ENCODE data around the gene ALDH3B1.

The ALDH3B1 gene

GRCh38 chr11:68027667-68028066, 17.5 kb downstream of the ALDH3B1 start:
- in situ Hi-C loops (cut with MboI; ENCODE audit: low sequenced_read_pairs), result no loop called here

DNA sequence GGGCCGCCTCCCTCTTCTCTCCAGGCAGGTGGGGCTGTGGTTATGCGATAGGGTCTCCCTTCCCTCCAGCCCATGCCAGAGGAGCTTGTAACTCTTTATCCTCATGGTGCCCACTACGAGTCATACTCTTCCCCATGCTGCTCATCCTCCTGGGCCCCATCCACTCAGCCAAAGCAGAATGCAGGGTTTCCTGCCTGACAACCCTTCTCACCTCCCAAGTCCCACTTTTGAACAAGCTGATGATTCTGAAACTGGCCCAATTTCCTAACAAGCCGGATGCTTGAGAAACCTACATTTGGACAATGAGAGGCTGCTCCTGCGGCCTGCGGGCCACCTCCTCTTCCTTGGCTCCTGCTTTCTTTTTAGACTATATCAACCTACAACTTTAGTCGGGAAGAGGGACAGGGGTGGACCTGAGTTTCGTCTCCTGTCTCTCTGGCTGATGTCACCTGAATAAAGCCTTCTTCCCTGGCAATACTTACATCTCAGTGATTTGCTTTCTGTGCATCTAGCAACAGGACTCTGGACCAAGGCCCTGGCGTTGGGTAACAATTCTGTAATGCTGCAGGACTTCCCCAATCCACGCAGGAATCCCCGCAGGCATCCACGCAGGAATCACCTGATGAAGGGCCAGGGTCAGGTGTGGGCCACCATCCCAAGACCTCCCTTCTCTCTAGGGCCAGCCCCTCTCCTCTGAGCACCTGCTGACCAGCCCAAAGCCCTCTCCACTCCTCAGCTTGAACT, 18.8 kb downstream of the ALDH3B1 start:
- in situ Hi-C loops (cut with MboI; ENCODE audit: low sequenced_read_pairs), result no loop called here

DNA sequence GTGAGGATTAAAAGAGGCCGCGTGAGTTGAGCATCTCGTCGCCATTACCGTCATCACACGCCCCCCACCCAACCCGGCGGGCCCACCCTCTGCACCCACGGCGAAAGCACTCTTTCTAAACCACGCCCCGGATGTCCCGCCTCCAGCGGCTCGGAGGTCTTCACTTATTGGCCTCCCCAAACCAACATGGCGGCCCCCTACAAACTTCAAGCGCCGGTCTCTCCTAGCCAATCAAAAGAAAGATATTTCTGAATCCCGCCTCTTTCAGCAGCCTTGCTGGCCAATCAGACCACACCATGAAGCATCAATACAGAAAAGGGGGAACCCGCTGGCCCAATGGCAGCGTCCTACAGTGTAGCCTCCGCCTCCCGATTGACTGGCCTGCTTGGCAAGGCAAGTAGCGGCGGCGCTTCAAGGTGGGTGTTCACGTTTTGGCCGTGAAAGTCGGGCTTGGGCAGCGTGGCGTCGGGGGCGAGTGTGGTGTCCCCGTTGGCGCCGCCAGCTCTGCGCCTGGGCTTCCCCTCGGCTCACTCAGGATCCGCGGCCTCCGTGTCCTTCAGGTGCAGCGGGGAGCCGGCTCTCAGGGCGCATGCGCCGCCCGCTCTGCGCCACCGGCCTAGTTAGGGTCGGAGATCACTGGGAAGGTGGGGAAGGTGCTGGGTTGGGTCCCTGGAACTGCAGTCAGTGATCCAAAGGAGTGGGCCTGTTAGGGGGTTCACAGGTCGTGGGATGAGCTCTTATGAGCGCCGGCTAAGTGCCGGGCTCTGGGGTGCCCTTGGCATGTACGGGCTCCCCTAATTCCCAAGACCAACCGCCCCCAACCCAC, 20.4 kb downstream of the ALDH3B1 start, which contains the start of gene NDUFS8:
Gene NDUFS8, plus strand, starts transcription at position 364 of the 826 bp plus-strand sequence. CDS start 1,471 bp downstream, outside the sequence.
- in situ Hi-C loops (cut with MboI; ENCODE audit: low sequenced_read_pairs), result no loop called here

DNA sequence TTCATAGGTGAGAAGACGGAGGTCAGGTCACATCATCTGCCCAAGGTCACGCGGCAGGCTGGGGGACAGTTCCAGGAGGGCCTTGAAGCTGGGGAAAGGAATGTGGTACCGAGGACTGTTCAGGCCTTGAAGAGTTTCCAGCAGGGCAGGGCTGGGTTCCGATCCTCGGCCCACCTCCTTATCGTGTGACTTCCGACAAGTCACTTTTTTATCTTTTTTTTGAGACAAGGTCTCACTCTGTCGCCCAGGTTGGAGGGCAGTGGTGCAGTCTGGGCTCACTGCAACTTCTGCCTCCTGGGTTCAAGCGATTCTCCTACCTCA, 21.0 kb downstream of the ALDH3B1 start:
- in situ Hi-C loops (cut with MboI; ENCODE audit: low sequenced_read_pairs), result no loop called here

DNA sequence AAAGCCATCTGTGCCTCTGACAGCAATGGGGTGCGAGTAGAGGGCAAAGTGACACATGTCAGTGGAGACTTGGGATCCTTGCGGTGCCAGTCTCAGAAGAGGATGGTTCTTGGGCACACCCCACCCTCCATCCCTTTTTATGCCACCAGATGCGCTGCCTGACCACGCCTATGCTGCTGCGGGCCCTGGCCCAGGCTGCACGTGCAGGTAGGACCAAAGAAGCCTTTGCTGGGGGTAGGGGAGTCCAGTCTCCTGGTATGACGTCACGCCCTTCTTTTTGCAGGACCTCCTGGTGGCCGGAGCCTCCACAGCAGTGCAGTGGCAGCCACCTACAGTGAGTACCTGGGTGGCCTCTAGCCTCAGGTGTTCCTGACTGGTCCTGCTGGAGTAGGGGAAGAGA, 21.9 kb downstream of the ALDH3B1 start:
- in situ Hi-C loops (cut with MboI; ENCODE audit: low sequenced_read_pairs), result no loop called here

DNA sequence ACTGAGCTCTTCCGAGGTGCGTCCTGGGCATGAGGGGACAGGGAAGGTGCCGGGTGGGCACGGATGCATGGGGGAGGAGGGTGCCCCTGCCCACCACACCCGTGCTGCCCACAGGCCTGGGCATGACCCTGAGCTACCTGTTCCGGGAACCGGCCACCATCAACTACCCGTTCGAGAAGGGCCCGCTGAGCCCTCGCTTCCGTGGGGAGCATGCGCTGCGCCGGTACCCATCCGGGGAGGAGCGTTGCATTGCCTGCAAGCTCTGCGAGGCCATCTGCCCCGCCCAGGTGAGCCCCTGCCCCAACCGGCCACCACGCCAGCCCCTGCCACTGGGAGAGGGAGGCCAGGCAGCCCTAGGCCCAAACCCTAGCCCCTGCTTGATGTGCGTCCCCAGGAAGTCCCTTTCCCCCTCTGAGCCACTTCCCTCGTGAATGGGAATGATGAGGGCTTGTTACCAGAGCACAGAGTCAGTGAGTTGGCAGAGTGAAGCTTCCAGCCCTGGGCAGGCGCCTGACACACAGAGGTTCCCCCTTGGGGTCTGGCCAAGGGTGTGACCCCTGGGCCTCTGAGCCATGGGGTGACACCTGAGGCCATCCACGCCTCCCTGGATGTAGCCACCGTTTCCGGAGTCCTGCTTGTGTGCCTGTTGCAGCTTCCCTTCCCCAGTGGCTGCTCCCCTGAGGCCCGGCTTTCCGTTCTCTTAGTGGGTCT, 23.0 kb downstream of the ALDH3B1 start:
- in situ Hi-C loops (cut with MboI; ENCODE audit: low sequenced_read_pairs), result no loop called here

DNA sequence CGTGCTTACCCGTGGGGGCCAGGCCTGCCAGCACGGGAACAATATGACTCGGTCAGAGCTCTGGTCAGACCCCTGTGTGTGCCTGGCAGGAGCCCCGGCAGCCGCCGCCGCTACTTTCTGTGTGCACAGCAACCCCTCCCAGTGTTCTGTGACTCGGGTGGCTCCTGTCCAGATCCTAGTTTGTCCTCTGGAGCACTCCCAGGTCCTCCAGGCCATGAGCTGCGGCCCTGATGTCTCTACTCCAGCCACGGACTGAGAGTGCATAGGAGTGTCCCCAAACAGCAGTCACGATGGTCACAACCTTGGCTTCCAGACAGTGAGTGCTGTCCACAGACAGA, 23.6 kb downstream of the ALDH3B1 start:
- in situ Hi-C loops (cut with MboI; ENCODE audit: low sequenced_read_pairs), result no loop called here

- in situ Hi-C loops (cut with MboI; ENCODE audit: low sequenced_read_pairs), result no loop called here
Observed at GRCh38 chr11:68035266-68035876, 25.2 kb downstream of the ALDH3B1 start.

DNA sequence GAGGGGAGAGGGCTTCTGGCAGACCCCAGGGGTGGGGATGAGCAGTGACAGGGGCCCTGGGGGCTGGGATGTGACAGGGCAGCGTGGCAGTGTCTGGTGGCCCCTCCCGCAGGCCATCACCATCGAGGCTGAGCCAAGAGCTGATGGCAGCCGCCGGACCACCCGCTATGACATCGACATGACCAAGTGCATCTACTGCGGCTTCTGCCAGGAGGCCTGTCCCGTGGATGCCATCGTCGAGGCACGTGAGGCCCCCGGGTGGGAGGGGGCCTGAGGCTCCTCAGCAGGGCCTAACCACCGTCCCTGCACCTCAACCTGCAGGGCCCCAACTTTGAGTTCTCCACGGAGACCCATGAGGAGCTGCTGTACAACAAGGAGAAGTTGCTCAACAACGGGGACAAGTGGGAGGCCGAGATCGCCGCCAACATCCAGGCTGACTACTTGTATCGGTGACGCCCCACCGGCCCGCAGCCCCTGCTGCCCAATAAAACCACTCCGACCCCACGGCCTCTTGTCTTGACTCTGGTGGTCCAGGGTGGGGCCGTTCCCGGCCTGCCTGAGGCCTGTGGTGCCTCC, 26.1 kb downstream of the ALDH3B1 start:
- in situ Hi-C loops (cut with MboI; ENCODE audit: low sequenced_read_pairs), result no loop called here

DNA sequence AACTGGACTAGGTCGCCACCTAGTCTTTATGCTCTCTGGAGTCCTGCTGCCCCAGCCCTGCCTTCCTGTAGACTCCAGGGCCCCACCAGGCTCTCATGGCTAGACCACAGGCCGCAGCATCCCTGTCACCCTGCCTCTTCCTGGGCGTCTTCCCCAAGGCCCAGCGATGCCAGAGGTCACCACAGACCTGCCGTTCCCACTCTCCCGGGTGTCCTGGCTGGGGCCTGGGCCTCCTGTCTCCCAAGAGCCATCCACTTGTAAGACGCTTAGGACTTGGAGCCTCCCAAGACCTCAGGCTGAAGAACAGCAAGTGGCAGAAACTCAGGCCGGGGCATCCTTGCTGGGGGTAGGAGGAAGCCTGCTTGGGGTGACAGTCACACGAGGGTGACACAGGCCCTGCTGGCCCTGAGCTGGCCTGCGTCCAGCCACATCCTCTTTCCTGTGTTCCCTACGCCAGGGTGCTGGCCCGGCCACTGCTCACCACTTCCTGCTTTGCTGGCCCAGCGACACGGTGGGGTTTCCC, 26.7 kb downstream of the ALDH3B1 start:
- in situ Hi-C loops (cut with MboI; ENCODE audit: low sequenced_read_pairs), result no loop called here

- in situ Hi-C loops (cut with MboI; ENCODE audit: low sequenced_read_pairs), result no loop called here
Observed at GRCh38 chr11:68037411-68038225, 27.5 kb downstream of the ALDH3B1 start.

DNA sequence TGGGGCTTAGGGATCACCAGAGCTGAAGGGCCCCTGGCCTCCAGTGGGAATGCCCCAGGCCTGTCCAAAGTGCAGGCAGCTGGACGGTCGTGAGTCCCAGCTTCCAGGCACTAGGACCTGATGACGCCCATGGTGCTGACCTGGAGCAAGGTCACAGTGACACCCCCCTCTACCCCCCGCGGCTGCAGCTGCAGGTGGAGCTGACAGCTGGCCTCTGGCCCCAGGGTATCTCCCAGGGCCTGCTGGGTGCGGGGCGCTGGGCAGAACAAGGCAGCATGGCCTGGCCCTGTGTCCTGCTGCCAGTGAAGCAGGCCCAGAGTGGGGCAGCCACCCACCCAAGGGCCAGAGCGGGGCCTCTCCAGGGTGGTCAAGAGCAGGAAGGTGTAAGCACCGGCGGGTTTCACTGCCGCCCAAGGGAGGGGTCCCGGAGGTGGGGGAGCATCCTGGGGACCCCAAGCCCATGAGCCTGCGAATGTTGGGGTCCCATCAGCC, 28.1 kb downstream of the ALDH3B1 start:
- in situ Hi-C loops (cut with MboI; ENCODE audit: low sequenced_read_pairs), result no loop called here

DNA sequence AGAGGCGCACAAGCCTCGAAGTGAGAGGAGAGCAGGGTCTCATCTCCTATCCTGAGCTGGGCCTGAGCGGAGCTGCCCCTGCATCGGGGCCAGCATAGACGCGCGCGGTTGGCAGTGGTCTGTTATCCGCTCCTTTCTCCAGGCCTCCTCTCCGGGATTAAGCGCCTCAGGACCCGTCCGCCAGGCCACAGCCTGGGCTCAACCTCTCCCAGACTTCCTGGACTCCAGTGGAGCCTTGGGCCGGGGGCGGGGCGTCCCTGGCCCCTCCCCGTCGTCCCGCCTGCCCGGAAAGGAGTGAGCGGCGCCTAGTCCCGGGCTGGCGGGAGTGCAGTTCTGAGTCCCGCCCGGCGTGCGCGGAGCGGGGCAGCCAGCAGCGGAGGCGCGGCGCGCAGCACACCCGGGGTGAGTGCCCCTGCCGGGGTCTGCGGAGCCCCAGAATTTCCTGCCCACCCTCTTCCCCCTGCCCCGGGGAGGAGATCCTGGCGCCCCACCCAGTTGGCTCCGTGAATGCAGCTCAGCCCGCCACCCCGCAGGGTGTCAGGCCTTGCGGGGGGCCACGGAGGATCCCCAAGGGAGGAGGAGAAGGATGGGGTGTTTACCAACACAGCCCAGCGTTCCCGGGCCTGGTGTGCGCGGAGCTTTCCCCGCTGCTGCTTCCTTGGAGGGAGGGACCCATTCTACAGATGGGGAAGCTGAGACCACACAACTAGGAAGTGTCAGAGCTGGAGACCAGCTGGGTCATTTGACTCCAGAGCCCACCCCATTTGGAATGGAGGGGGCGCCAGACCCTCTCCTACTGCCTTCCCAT, 28.8 kb downstream of the ALDH3B1 start, which contains the start of gene TCIRG1:
Gene TCIRG1, plus strand, starts transcription at position 308 of the 808 bp plus-strand sequence. CDS start 2,247 bp downstream, outside the sequence.
- in situ Hi-C loops (cut with MboI; ENCODE audit: low sequenced_read_pairs), result no loop called here

- in situ Hi-C loops (cut with MboI; ENCODE audit: low sequenced_read_pairs), result no loop called here
Observed at GRCh38 chr11:68039526-68040086, 29.5 kb downstream of the ALDH3B1 start.

- in situ Hi-C loops (cut with MboI; ENCODE audit: low sequenced_read_pairs), result no loop called here
Observed at GRCh38 chr11:68040101-68040956, 30.2 kb downstream of the ALDH3B1 start.

- in situ Hi-C loops (cut with MboI; ENCODE audit: low sequenced_read_pairs), result no loop called here
Observed at GRCh38 chr11:68040957-68041591, 30.9 kb downstream of the ALDH3B1 start.

DNA sequence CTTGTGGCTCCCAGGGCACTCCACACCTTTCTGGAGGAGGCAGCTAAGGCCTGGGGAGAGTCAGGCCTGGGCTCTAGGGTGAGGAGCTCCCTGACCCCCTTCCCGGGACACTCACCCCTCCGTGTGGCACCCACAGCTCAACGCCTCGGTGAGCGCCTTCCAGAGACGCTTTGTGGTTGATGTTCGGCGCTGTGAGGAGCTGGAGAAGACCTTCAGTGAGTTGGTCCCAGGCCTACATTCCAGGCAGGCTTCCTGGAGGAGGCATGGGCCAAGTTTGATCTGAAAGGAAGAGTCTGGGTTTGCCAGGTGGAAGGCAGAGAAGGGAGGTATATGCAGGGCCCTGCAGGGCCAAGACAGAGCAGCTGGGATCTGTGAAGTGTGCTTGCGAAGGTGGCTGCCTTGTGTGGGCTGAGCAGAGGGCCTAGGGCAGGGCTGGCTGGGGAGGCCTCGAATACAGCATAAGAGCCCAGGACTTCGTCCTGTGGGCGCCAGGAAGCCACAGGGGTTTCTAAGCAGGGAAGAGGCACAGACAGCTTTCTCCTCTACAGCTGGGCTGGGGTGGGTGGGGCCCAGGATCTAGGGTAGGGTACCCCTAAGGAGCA, 31.6 kb downstream of the ALDH3B1 start:
- in situ Hi-C loops (cut with MboI; ENCODE audit: low sequenced_read_pairs), result no loop called here

Measured in HL-60/S4 (cell line).